HG02798 (cell line): ENCODE measurements around the gene TUBA1A.
"Not testable (repeated sequence)": the region's sequence is repeated elsewhere in the genome, so short reads cannot be mapped to it uniquely, and the experiment has no call there.

Source experiments
- ATAC-seq: cut with Tn5 transposase; IDR thresholded peaks from one replicate; pipeline ENCODE4 v1.9.1; 2021; ENCODE audit warnings: mild to moderate bottlenecking; ENCODE audit not compliant: unreplicated experiment, poor library complexity

TUBA1A gene

DNA sequence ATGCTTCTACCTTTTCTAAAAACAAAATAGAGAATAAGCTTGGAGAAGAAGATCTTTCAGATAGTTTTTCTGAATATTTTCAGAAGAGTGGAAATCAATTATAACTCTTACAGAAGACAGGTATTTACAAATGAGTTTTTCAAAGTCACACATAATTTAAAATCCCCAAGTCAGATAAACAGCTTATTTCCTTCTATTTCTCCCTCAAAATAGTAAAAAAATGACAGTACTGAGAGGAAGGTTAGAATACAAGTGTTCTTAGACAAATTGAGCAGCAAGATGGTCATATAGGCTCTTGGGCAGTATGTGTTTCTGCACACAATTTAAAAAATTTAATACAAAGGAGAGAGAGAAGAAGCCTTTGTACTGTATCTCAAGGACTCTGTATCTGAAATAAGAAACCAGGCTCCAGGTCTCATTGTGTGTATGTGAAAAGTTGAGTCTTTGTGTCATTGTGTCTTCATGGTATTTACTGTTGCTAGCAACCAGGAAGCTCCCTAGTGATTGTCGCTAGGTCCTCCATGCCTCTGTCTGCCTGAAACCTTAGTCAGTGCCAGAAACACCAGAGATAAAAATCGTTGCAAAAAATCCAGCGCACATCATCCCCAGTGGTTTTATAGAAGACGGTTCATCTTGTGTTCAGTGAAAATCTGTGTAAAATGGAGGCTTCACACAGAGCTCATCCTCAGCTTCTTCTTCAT is 12.9 kb upstream of the TUBA1A start:
- ATAC-seq = no peak

DNA sequence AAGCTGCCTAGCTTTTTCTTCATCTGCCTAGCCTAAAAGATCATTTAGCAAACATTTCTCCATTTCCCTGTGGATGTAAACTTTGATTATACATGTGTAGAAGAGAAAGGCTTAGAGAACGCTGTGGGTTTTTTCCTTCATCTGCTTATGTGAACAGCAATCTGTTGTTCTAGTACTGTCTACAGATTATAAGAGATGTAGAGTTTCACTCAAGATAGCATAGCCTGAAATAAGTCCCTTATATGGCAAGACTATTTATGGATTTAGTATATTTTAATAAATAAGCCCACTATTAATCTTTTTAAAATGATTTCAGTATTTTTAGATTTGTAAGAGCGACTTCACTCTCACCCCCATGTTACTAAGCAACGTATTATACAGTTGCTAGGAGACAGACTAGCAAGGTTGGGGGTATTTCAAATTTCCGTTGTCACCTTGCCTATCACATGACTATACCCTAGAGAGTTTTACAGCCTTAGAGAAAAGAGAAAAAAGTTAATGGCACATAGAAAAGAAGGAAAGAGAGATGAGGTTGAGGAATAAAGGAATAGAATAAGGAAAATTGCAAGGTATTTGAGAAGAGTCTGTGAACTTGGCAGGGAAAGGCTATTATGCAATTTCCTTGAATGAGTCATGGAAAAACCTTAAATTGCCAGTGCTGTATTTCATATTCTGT is 12.2 kb upstream of the TUBA1A start:
- ATAC-seq = no peak

- no peak for ATAC-seq
Observed at GRCh38 chr12:49198431-49199155, 9.7 kb upstream of the TUBA1A start.

DNA sequence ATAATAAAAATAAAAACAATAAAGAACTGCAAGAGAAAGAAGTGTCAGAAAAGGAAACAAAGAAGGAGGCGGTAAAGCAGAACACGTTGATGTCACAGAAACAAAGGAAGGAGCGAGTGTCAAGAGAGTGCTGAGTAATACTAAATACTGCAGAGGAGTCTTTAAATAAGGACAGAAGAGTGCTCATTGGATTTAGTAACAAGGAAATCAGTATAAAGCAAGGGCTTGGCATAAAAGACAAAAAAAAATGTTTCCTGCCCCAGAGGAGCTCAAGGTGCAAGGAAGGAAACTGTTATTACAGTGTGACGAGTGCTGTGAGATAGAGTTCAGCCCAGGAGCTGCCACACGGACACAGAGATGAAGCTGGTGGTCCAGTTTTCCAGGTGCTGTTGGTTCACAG is 8.4 kb upstream of the TUBA1A start:
- no peak for ATAC-seq

GRCh38 chr12:49195736-49196135 is 6.9 kb upstream of the TUBA1A start:
- ATAC-seq = no peak

DNA sequence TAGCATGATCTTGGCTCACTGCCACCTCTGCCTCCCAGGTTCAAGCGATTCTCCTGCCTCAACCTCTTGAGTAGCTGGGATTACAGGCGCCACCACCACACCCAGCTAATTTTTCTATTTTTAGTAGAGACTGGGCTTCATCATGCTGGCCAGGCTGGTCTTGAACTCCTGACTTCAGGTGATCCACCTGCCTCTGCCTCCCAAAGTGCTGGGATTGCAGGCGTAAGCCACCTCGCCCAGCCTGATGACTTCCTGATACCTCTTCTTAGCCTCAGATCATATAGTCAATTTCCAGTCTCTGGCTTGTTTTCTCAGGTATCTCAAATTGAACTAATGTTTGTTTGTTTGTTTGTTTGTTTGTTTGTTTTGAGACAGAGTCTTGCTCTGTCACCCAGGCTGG is 4.9 kb upstream of the TUBA1A start:
- not testable (repeated sequence) for ATAC-seq

DNA sequence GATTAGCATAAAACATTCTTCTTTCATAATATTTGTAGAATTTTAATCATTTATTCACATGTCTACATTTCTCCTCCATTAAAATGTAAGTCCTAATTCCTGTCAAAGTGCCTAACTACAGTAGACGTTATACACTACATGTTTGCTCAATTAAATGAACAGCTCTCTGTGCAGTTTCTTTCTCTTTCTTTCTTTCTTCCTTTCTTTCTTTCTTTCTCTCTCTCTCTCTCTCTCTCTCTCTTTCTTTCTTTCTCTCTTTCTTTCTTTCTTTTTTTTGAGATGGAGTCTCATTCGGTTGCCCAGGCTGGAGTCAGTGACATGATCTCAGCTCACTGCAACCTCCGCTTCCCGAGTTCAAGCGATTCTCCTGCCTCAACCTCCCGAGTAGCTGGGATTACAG is 2.6 kb upstream of the TUBA1A start:
- ATAC-seq = not testable (repeated sequence)

DNA sequence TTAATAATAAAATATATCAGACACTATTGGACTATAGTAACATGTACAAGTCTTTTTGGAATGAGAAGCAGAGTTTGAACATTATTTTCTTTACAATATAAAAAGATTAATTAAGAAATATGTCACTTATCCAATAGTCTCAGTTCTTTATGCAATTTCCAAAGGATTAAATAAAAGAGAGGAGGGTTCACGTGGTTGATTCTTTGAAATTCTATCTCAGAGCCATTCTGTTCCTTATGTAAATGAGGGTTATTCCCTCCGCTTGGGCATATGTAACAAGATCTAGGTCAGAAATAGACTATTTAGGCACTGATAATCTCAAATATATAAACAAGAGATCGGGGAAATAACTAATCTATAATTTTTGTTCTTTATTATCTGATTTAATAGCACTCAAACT is 2.1 kb upstream of the TUBA1A start:
- ATAC-seq = no peak

DNA sequence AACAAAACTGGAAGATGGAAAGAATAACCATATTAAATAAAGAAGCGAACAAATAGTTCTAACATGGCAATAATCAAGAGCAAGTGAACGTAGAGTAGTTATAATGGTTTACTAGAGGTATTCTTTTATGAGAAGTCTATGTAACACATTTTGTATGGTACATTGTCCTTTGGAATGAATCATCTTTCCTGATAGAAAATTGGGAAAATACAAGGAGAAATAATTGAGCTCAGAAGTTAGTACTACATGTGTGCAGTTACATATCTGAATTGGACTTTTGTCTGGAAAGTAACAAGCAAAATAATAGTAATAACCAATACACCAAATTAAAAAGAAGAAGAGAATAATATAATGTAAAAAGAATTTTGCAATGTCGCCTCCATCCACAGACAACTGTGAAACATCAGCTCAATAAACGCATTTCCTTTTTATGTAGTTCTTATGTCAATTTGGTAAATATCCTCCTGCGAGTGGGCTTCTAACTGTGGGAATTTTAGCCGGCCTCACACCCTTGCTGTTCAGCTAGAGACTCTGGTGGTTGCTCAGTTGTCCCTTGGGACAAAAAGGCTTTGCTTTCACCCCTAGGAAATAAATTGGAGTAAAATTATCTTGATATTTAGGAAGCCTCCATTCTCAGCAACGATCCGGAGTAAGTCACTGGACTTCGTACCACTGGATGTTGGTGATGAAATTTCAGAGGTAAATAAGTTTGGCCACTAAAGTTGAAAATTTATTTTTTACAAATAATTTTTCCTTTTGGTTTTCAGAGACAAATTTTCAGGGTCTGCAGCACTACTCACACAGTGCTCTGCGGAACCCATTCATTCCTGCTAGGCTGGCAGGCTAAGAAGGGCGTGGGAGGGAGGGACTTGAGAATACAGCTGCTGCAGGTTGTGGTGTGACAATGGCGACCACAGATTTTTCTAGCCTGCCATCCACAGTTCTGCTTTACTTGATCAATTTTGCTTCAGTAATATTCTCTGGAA is 1.1 kb upstream of the TUBA1A start:
- ATAC-seq = no peak

- peak; percentile 50 for ATAC-seq
Observed at GRCh38 chr12:49188201-49188915, 522 bp downstream of the TUBA1A start.

DNA sequence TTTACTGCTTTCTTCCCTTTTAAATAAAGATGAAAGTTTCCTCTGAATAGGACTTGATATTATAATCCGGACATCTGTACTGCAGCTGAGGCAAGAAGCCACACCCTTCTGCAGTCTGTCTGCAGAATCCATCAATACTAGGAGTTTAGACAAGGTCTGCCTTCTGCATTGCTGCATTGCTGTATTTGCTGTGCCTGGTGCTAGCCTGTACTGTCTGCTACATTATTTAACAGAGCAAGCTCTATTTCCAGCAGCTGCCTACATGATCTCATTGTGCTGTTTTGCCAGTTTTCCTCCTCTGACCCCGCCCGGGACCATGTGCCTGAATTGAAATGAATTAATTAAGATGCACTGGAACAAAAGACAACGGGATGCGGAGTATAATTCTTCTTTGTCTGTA is 1.7 kb downstream of the TUBA1A start:
- no peak for ATAC-seq

DNA sequence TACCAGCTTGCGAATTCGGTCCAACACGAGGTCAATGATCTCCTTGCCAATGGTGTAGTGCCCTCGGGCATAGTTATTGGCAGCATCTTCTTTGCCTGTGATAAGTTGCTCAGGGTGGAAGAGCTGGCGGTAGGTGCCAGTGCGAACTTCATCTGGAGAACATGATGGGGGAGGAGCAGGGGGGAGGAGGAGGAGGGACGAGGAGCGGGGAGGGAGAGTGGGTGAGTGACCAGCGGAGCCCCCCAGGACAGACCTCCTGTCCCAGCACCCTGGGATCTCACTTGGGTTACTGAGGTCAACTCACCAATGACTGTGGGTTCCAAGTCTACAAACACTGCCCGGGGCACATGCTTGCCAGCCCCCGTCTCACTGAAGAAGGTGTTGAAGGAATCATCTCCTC is 2.6 kb downstream of the TUBA1A start:
- ATAC-seq = not testable (repeated sequence)

GRCh38 chr12:49184697-49185096 is 4.2 kb downstream of the TUBA1A start:
- ATAC-seq = not testable (repeated sequence)

DNA sequence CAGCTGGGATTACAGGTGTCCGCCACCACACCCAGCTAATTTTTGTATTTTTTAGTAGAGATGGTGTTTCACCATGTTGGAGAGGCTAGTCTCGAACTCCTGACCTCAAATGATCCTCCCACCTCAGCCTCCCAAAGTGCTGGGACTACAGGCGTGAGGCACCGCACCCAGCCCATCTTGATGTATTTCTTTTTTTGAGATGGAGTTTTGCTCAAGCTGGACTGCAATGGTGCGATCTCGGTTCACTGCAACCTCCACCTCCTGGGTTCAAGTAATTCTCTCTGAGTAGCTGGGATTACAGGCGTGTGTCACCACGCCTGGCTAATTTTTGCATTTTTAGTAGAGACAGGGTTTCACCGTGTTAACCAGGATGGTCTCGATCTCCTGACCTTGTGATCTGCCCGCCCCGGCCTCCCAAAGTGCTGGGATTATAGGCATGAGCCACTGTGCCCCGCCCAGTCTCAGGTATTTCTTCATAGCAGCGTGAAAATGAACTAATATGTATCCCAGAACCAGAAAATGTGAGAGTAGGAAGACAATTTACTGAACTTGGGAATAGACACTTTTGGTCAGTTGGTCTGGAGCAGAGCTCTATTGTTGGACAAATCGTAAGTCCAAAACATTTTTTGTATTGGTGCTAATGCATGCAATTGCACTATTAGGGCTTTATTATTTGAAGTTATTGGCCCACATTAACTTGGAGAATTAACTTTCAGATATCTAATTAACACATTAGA is 5.5 kb downstream of the TUBA1A start:
- not testable (repeated sequence) for ATAC-seq

- ATAC-seq = no peak
Observed at GRCh38 chr12:49174218-49174617, 14.7 kb downstream of the TUBA1A start.

- ATAC-seq = no peak
Observed at GRCh38 chr12:49170924-49171323, 18.0 kb downstream of the TUBA1A start.

DNA sequence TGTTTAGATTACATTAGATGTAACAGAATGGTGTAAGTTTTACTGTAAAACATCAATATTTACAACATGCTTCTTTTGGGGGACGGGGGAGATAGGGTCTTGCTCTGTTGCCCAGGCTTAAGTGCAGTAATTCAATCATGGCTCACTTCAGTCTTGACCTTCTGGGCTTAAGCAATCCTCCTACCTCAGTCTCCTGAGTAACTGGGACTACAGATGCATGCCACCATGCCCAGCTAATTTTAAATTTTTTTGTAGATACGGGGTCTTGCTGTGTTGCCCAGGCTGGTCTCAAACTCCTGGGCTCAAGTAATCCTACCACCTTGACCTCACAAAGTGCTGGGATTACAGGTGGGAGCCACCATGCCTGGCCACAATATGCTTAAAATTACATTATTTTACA is 23.8 kb downstream of the TUBA1A start:
- no peak for ATAC-seq

DNA sequence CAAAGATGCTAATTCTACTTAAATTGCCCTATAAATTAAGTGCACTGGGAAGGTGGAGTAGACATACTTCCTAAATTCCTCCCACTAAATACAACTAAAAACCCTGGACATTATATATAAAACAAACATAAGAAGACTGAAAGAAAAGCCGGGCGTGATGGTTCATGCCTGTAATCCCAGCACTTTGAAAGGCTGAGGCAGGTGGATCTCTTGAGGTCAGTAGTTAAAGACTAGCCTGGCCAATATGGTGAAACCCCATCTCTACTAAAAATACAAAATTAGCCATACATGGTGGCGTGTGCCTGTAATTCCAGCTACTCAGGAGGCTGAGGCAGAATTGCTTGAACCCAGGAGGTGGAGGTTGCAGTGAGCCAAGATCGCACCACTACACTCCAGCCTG is 27.0 kb downstream of the TUBA1A start:
- not testable (repeated sequence) for ATAC-seq
